Measurements from ENCODE around the gene ENDOD1.
"Not testable (repeated sequence)": the region's sequence is repeated elsewhere in the genome, so short reads cannot be mapped to it uniquely, and the experiment has no call there.

Gene ENDOD1

DNA sequence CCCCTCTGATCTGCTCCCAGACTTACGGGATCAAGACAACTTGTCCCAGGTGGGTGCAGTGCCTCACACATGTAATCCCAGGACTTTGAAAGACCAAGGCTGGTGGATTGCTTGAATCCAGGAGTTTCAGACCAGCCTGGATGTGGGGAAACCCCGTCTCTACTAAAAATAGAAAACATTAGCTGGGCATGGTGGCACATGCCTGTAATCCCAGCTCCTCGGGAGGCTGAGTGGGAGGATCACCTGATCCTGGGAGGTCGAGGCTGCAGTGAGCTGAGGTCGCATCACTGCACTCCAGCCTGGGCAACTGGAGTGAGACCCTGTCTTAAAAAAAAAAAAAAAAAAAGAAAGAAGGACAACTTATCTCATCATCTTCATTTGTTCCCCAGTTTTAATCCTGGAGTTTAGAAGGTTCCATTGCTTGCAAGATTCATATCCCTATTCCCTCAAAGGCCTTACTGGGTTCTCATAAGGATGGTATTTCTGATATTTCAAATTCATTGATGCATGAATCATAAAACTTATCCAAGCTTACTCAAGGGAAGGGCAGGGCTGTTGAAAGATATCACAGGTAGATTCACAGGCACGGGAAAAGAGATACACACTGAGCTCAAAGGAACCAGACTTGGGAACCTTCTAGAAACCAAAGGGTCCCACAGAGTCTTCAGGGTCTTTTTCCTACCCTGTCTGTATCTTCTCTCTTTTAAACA, 14.6 kb downstream of the ENDOD1 start:
- no peak for DNase-seq

GRCh38 chr11:95104856-95105255, 15.2 kb downstream of the ENDOD1 start:
- DNase-seq: no peak

DNA sequence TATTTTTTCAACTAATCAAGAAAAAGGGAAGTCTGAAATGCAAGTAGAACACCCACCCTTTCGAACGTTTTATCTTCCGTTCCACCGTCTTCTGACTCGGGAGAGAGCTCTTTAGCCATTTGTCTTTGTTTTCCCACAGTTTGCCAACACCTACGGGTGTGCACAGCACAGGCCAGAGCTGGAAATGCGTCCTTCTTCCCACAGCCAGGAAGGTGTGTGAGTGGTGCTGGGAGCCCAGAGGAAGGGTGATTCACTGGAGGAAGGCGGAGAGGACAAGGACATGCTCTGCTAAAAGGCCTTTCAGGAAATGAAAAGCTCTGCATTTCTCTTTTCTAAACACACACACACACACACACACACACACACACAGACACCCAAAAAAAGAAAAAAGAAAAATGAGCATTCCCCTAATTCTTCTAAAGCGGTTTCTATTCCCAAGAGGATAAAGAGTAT, 18.5 kb downstream of the ENDOD1 start:
- DNase-seq: no peak

GRCh38 chr11:95108671-95109551, 19.3 kb downstream of the ENDOD1 start:
- DNase-seq: no peak

DNA sequence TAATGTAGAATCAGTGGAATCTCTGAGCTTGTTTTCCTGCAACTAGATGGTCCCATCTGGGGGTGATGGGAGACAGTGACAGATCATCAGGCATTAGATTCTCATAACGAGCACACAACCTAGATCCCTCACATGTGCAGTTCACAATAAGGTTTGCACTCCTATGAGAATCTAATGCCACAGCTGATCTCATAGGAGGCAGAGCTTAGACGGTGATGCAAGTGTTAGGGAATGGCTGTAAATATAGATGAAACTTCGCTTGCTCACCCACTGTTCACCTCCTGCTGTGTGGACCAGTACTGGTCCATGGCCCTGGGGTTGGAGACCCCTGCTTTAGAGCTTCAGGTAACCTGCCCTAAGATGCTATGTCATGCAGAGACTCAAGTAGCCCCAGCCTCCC, 21.8 kb downstream of the ENDOD1 start:
- DNase-seq: not testable (repeated sequence)

- DNase-seq: no peak
Measured at GRCh38 chr11:95111923-95112540, 22.4 kb downstream of the ENDOD1 start.

DNA sequence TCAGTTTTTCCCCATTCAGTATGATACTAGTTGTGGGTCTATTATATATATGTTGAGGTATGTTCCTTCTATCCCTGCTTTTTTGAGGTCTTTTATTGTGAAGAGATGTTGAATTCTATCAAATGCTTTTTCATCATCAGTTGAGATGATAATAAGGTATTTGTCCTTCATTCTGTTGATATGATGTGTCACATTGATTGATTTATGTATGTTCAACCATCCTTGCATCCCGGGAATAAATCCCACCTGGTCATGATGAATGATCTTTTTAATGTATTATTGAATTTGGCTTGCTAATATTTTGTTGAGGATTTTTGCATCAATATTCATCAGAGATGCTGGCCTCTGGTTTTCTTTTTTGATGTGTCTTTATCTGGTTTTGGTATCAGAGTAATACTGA, 26.0 kb downstream of the ENDOD1 start:
- no peak for DNase-seq

GRCh38 chr11:95119361-95120060, 29.9 kb downstream of the ENDOD1 start:
- DNase-seq: no peak

GRCh38 chr11:95121698-95122097, 32.1 kb downstream of the ENDOD1 start:
- DNase-seq: no peak

- no peak for DNase-seq
Measured at GRCh38 chr11:95123556-95123955, 33.9 kb downstream of the ENDOD1 start.

DNA sequence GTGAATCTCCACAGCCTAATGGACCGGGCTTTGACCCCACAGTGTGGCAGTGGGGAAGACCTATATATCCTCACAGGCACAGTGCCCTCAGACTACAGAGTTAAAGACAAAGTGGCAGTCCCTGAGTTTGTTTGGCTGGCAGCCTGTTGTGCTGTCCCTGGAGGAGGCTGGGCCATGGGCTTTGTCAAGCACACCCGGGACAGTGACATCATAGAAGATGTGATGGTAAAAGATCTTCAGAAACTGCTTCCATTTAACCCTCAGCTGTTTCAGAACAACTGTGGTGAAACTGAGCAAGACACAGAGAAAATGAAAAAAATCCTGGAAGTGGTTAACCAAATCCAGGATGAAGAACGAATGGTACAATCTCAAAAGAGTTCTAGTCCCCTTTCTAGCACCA, 39.0 kb downstream of the ENDOD1 start:
- no peak for DNase-seq

DNA sequence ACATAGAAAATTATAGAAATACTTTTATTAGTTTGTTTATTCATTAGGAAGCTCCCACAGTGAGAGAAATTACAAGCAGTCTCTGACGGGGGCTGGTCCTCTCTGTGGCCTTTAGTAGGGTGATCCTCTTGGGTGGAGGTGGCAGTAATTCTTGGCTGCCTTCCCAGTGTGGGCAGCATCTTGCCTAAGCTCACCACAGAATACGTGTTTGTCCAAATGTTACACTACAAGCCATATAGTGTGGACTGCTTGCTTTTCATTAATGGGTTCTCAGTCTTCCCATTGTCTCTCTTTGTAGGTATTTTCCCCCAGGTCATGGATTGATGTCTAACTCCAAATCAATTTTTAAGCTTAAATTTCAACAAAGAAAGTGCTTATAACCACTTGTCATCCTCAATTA, 43.3 kb downstream of the ENDOD1 start:
- DNase-seq: no peak

DNA sequence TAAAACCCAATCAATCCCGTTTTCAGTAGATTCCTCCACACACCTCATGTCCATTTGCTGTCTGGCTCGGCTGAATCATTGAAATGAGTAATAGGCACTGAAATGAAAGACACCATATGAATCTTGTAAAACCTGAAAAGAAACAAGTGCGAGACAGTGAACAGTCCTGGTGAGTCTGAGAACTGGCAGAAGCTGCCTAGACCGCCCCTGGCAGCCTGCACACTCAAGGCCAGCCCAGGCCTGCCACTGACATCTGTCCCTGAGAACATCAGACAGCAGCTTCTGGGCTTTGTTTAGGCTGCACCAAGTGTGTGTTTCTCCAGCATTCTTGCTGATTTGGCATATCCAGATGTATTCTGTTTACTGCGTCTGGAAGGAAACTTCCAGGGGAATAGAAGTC, 44.8 kb downstream of the ENDOD1 start:
- no peak for DNase-seq

GRCh38 chr11:95135155-95135554, 45.5 kb downstream of the ENDOD1 start:
- no peak for DNase-seq

DNA sequence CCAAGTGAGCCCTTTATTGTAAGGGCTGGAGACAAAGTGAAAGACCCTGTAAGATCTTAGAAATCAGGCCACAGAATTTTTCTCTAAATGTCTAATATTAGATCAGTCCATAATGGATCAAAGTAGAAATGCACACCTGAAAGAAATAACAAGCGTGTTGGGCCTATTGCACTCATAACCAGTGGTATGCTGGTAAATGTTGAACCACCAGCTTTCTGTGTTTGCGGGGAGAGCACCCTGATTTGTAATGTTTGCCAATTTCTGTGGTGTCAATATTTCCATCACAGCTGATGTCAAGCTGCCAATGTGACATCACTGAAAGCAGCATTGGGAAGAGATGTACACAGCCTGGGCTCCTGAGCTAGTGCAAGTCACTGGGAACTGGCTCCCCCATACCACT, 46.2 kb downstream of the ENDOD1 start:
- DNase-seq: no peak

- DNase-seq: not testable (repeated sequence)
Measured at GRCh38 chr11:95136747-95137146, 47.1 kb downstream of the ENDOD1 start.

DNA sequence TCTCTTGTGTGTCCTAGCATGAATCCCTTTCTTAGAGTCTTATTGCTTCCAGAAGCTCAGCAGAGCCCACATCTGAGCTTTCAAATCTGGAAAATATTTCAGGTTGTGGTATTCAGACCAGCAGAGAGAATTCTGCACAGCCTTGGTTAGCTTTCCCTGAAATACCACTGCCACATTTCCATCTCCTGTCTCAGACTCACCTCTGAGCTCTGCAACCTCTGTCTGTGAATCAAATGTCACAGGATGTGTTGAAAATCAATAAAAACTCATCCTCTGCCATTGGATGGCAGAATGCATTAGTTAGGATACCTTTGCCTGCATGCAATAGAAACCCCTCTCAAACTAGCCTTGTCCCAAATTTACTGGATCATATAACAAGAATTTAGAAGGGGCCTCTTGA, 47.7 kb downstream of the ENDOD1 start:
- DNase-seq: no peak

DNA sequence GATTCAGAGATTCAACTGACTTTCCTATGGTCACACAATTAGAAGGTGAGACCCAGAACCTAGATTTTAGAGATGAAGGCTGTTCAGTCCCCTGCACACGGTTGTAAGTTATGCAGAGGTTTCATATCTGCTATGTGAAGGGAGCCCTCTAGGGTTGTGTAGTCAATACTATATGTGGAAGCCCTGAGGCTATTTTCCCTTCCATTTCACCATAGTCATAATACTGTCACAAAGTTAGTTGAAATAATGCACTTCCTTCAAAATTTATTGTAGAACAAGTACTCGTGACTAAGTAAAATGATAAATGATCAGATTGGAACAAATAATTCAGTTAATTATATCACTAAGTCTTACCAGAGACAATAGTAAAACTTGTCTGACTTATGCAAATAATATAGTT, 48.8 kb downstream of the ENDOD1 start:
- DNase-seq: no peak

DNA sequence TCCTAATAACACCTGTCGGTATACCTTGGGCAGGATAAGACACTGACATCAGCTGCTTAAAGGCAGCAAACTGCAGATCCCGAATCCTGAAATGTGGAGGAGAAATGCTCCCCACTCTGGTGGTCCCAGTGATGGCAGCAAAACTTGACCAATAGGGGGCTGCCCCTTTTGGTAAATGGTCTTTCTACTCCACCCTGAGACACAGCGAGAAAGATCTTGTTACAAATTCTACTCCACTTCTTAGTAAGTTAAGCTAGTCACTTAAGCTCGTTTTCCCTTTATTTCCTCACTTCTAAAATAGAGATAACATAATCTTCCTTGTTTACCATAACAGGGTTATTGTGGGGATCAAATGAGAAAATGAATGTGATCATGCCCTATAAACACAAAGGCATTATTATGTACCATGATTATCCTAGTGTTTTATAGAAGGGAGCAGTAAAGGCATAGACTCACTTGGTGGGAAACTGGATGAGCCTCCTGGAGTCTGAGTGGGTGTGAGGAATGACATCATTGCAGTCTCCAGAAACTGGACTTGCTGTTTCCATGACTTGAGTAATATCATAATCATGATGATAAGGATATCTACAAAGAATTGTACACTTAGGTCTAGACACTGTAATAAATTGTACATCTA, 50.9 kb downstream of the ENDOD1 start:
- DNase-seq: no peak

GRCh38 chr11:95142431-95142830, 52.8 kb downstream of the ENDOD1 start:
- DNase-seq: no peak

DNA sequence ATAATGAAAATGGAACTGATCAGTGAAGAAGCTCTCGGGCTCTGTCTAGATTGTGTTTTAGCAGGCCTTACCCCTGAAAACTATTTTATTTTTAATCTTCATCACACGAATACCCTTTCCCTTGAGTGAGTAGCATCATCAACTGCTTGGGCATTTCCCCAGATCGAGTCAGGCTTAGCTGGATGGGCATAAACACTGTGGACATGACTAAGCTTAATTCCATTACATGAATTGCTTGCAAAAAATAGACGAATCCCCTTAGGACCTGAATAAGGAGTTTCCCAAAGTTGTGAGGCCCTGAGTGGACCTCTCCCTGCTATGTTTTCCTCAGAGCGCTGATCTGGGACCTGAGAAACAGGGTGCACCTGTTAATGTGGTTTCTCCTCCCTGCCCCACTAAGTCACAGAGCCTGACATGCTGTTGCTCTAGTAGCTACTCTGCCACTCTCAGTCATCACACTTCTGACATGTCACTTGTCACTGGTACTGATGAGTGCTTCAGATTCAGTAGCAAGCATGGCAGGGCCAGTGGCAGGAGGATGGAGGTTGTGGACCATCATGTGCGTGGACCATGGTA, 53.5 kb downstream of the ENDOD1 start:
- DNase-seq: no peak
